GM19328 (cell line): ENCODE data around the gene KCNK13.

Experiments
- ATAC-seq: cut with Tn5 transposase; IDR thresholded peaks from one replicate; pipeline ENCODE4 v1.9.1; 2021; ENCODE audit warnings: mild to moderate bottlenecking, moderate library complexity; ENCODE audit not compliant: unreplicated experiment

KCNK13 gene

GRCh38 chr14:90118027-90118426 lies 56.2 kb downstream of the KCNK13 start:
- no peak for ATAC-seq

GRCh38 chr14:90126260-90126659 lies 64.5 kb downstream of the KCNK13 start:
- ATAC-seq = no peak

- no peak for ATAC-seq
Measured at GRCh38 chr14:90132821-90133570, 71.2 kb downstream of the KCNK13 start.

- ATAC-seq = no peak
Measured at GRCh38 chr14:90136904-90137303, 75.1 kb downstream of the KCNK13 start.

GRCh38 chr14:90137807-90138206 lies 76.0 kb downstream of the KCNK13 start:
- no peak for ATAC-seq

- no peak for ATAC-seq
Measured at GRCh38 chr14:90139199-90139598, 77.4 kb downstream of the KCNK13 start.

- ATAC-seq = no peak
Measured at GRCh38 chr14:90140298-90140955, 78.6 kb downstream of the KCNK13 start.

GRCh38 chr14:90140956-90141316 lies 79.1 kb downstream of the KCNK13 start:
- ATAC-seq = no peak

- ATAC-seq = no peak
Measured at GRCh38 chr14:90153429-90153828, 91.6 kb downstream of the KCNK13 start.

GRCh38 chr14:90154110-90154509 lies 92.3 kb downstream of the KCNK13 start:
- ATAC-seq = no peak

GRCh38 chr14:90159146-90159545 lies 97.4 kb downstream of the KCNK13 start:
- no peak for ATAC-seq

- ATAC-seq = no peak
Measured at GRCh38 chr14:90159688-90160087, 97.9 kb downstream of the KCNK13 start.

GRCh38 chr14:90161129-90161528 lies 99.3 kb downstream of the KCNK13 start:
- ATAC-seq = no peak

- no peak for ATAC-seq
Measured at GRCh38 chr14:90168425-90169105, 106.8 kb downstream of the KCNK13 start.

GRCh38 chr14:90175631-90176030 lies 113.8 kb downstream of the KCNK13 start:
- ATAC-seq = no peak

GRCh38 chr14:90177539-90178189 lies 115.9 kb downstream of the KCNK13 start:
- ATAC-seq = no peak

GRCh38 chr14:90179357-90179756 lies 117.6 kb downstream of the KCNK13 start:
- no peak for ATAC-seq

GRCh38 chr14:90179809-90180779 lies 118.3 kb downstream of the KCNK13 start:
- ATAC-seq = no peak

GRCh38 chr14:90184094-90184493 lies 122.3 kb downstream of the KCNK13 start:
- ATAC-seq = no peak

- ATAC-seq = no peak
Measured at GRCh38 chr14:90184571-90185266, 122.9 kb downstream of the KCNK13 start.
